AG04450 (cell line): ENCODE data around the gene MPRIP. TPM values are rescaled to one million over a fixed set of nuclear protein-coding genes. Genes with fewer than 3 reads are reported as not detected.
A peak's percentile ranks its signal among the peaks of the same experiment; 100 is the strongest.

Source experiments
- CTCF ChIA-PET: fragments of 300-600, 350-600 bp; formaldehyde crosslinking; extraction: SDS; loops from one replicate; lab custom pipeline; 2022; ENCODE audit warnings: antibody characterized with exemption, inconsistent platforms; lab: Charles Lee
- POLR2A ChIA-PET: fragments of 350-600 bp; formaldehyde crosslinking; extraction: SDS; loops from one replicate; lab custom pipeline; 2021; ENCODE audit warnings: antibody characterized with exemption, inconsistent platforms; lab: Yijun Ruan, JAX
- DNase-seq: peaks from one replicate; pipeline ENCODE4 v3.0.0-alpha.2; 2011; ENCODE audit warnings: low read depth, low spot score
- H3K27ac ChIP-seq: one replicate; pipeline ENCODE4 v1.5.1; 2012; ENCODE audit warnings: low read depth, low read length, control low read depth
- H3K27me3 ChIP-seq: one replicate; pipeline ENCODE4 v1.6.0; 2012; ENCODE audit warnings: low read length; ENCODE audit not compliant: control insufficient read depth, insufficient read depth
- H3K4me3 ChIP-seq: 2 replicates; pipeline ENCODE4 v1.5.1; 2011; ENCODE audit warnings: mild to moderate bottlenecking, low read depth, low read length, control low read depth
- H3K9me3 ChIP-seq: 2 replicates; pipeline ENCODE4 v1.5.1; 2012; ENCODE audit warnings: low read length; ENCODE audit not compliant: control insufficient read depth, insufficient read depth
- polyA plus RNA-seq: library from polyadenylated mRNA; depleted of rRNA; stranded (reverse); fragments of >200 nt; gene quantifications from 2 replicates; pipeline ENCODE4 v1.2.3, GENCODE V29; 2011
- TF ChIP-seq, protein P1 (sequence below): IDR thresholded peaks from 2 replicates; pipeline ENCODE4 v1.5.1; 2011; ENCODE audit warnings: low read depth, low read length, control low read depth, inconsistent platforms

Gene MPRIP
- polyA plus RNA-seq, 1 experiment = 95.0 TPM

DNA sequence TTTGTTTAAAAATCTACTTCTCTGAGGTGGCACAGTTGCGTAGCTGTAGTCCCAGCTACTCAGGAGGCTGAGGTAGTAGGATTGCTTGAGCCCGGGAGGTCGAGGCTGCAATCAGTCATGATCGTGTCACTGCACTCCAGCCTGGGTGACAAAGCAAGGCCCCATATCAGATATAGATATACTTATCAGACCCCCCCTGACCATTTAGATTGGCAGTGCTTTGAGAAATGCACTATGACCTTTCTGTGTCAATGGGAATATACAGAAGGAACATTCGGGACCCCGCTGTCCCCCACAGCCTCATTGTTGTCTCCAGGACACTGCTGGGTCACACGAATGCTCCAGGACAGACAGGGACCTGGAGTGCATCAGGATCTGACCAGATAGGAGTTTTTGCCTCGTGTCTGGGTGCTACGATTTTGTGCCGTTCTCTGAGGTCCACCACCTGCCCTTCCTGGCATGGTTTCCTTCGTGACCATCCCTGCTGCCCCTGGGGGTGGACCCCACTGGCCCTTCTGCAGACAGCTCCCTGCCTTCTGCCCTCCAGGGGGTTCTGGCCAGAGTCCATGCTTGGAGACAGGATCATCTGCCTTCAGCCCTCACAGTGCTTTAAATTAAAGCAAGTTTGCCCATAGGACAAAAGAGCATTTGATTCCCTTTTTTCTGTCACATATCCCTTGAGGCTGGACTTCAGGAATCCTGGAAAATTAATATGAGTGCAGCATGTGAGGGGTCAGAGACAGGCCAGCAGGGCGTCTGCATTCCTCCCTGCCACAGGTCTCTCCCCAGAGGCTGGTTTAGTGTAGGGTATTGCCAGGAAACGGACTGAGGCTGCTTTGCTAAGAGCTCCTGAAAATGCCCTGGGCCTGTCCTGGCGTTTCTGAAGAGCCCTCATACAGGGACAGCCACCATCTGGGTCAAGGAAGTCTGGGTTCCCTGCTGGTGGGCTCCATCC lies 144.6 kb downstream of the MPRIP start:
- TF ChIP-seq, protein P1, sequence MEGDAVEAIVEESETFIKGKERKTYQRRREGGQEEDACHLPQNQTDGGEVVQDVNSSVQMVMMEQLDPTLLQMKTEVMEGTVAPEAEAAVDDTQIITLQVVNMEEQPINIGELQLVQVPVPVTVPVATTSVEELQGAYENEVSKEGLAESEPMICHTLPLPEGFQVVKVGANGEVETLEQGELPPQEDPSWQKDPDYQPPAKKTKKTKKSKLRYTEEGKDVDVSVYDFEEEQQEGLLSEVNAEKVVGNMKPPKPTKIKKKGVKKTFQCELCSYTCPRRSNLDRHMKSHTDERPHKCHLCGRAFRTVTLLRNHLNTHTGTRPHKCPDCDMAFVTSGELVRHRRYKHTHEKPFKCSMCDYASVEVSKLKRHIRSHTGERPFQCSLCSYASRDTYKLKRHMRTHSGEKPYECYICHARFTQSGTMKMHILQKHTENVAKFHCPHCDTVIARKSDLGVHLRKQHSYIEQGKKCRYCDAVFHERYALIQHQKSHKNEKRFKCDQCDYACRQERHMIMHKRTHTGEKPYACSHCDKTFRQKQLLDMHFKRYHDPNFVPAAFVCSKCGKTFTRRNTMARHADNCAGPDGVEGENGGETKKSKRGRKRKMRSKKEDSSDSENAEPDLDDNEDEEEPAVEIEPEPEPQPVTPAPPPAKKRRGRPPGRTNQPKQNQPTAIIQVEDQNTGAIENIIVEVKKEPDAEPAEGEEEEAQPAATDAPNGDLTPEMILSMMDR = no peak
- no peaks in the 10 kb centered on the region for H3K27me3 ChIP-seq
- no peak overlapping the region for H3K4me3 ChIP-seq
- DNase-seq = no peak
- POLR2A ChIA-PET = interaction anchor here (0.5 kb wide), 1 partner anchor 11 kb away, joined by 3 read pairs; no protein-coding TSS in a partner anchor
- CTCF ChIA-PET = no interaction called here
- no peak overlapping the region for H3K27ac ChIP-seq
- H3K9me3 ChIP-seq = no peaks in the 10 kb centered on the region

DNA sequence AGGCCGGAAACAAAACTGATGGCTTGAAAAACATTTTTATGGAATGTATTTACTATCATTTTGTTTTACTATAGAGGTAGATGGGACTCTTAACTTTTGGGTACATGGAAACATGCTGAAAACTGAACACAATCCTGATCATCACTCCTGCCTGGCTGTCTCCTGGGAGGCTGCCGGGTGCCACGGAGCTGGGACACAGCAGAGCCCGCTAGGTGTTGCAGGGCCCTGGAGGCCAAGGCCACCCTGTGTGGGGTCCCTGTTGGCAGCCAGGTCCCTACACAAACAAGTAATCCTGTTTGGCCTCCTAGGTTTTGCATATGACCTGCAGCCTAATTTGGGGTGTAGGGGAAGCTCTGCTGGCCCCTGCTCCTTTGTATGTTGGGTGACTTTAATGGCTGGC lies 146.3 kb downstream of the MPRIP start:
- CTCF ChIA-PET = interaction anchor here (0.6 kb wide), 1 partner anchor 25 kb away, joined by 4 read pairs; no protein-coding TSS in a partner anchor
- no peak overlapping the region for H3K4me3 ChIP-seq
- H3K9me3 ChIP-seq = no peaks in the 10 kb centered on the region
- no peak for DNase-seq
- no peak overlapping the region for H3K27ac ChIP-seq
- H3K27me3 ChIP-seq = no peaks in the 10 kb centered on the region
- TF ChIP-seq, protein P1 = no peak
- POLR2A ChIA-PET = no interaction called here

DNA sequence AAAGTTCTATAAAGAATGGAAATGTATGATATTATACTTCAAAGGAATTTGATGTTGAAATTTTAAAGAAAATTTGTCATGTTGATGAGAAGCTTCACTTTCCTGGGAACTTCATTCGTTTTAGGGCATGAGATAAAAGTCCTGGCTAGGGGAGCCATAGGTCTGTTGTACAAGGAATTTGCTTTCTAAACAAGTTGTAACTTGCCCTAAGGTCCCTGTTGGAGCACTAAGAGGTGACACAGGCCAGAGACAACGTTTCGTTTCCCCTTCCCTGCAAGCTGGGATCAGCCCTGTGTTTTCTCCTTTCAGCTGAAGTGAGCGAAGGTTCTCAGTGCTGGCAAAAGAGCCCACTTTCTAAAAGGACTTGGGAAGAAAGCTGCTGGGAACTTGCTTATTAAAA lies 147.3 kb downstream of the MPRIP start:
- no peak overlapping the region for H3K27ac ChIP-seq
- no peak for DNase-seq
- H3K4me3 ChIP-seq = no peak overlapping the region
- TF ChIP-seq, protein P1 = no peak
- no peaks in the 10 kb centered on the region for H3K9me3 ChIP-seq
- H3K27me3 ChIP-seq = no peaks in the 10 kb centered on the region
- POLR2A ChIA-PET = interaction anchor here (0.7 kb wide), 2 partner anchors 20 to 91 kb away, joined by 3 to 5 read pairs; no protein-coding TSS in a partner anchor
- CTCF ChIA-PET = no interaction called here

DNA sequence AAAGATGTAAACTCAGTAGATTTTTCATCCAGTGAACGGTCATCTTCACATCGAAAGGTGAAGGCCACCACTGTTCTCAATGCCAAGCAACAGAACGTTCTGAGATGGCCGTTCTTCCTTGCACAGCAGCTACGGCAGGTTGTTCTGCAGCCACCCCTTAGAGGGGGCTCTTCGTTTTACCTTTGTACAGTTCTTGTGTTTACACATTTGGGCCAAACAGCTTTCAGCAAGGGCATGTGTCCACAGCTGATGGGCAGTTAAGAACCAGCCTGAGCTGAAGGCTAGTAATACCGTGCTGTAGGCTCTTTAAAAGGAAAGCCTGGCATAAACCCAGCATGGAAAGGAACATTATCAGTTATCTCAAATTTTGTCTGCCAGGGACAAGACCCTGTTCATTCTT lies 147.9 kb downstream of the MPRIP start:
- ChIA-PET CTCF (interaction anchor here (0.6 to 1.3 kb wide), 2 partner anchors 189 to 601 kb away, joined by 3 to 4 read pairs; no protein-coding TSS in a partner anchor), POLR2A (interaction anchor here (1.0 kb wide), 1 partner anchor 11 kb away, joined by 3 read pairs; no protein-coding TSS in a partner anchor)
- H3K9me3 ChIP-seq = no peaks in the 10 kb centered on the region
- DNase-seq = no peak
- H3K27me3 ChIP-seq = no peaks in the 10 kb centered on the region
- H3K27ac ChIP-seq = peak overlapping the region; percentile 52
- TF ChIP-seq, protein P1 = no peak
- H3K4me3 ChIP-seq = no peak overlapping the region
